ENCODE data around the gene SERPIND1. TPM values are rescaled to one million over a fixed set of nuclear protein-coding genes. Genes with fewer than 3 reads are reported as not detected.

SERPIND1 gene
- total RNA-seq, 4 donors from 2014 or later = 0.38 to 0.42 TPM; not detected in 2

DNA sequence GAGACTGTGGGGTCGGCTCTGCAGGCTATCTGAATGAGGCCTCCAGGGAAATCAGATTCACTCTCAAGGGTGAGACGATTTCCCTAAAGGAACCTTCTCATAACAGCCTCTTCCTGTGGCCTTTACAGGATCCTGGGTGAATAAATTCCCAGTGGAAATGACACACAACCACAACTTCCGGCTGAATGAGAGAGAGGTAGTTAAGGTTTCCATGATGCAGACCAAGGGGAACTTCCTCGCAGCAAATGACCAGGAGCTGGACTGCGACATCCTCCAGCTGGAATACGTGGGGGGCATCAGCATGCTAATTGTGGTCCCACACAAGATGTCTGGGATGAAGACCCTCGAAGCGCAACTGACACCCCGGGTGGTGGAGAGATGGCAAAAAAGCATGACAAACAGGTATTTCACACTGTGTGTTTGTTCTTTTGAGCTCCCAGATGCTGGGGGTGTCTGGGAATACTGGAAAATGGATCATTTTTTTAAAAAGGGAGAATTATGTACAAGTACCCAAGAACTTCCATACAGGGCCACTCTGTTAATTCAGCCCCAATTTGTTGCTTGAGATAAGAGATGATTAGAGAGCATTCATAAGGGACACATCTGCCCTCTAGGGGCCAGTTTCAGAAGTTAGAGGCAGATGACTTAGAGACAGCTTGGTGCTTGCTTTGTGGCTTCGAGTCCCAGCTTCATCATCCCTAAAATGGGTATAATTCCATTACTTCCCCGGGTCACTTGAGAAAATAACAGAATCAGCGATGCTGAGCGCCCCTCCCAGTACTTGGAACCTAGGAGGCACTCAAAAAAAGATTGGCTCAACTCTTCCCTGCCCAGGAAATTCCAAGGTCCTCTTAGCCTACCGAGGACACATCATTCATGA is 10.2 kb downstream of the SERPIND1 start:
- no peak overlapping the region for H3K27ac ChIP-seq
- no peak for DNase-seq
- no peaks in the 10 kb centered on the region for H3K9me3 ChIP-seq
- H3K36me3 ChIP-seq = peaks cover 9 to 55% (median 15%) of the 10 kb centered on the region in 3 donors
- no peaks in the 10 kb centered on the region for H3K27me3 ChIP-seq
- intact Hi-C loops (cut with DNase I) = no loop called here
- H3K4me1 ChIP-seq = peaks cover 0 to 5% (median 0%) of the 10 kb centered on the region in 3 donors
- no peak for TF ChIP-seq POLR2A (IDR thresholded peaks at IDR 0.05)
- TF ChIP-seq, protein P1, sequence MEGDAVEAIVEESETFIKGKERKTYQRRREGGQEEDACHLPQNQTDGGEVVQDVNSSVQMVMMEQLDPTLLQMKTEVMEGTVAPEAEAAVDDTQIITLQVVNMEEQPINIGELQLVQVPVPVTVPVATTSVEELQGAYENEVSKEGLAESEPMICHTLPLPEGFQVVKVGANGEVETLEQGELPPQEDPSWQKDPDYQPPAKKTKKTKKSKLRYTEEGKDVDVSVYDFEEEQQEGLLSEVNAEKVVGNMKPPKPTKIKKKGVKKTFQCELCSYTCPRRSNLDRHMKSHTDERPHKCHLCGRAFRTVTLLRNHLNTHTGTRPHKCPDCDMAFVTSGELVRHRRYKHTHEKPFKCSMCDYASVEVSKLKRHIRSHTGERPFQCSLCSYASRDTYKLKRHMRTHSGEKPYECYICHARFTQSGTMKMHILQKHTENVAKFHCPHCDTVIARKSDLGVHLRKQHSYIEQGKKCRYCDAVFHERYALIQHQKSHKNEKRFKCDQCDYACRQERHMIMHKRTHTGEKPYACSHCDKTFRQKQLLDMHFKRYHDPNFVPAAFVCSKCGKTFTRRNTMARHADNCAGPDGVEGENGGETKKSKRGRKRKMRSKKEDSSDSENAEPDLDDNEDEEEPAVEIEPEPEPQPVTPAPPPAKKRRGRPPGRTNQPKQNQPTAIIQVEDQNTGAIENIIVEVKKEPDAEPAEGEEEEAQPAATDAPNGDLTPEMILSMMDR (IDR thresholded peaks at IDR 0.05) = peak; percentile 45 to 68 (median 59)
- no peak overlapping the region for H3K4me3 ChIP-seq
- WGBS, 2 donors = 64 to 72% methylated on average over 12 to 14 of the region's 14 CpGs

DNA sequence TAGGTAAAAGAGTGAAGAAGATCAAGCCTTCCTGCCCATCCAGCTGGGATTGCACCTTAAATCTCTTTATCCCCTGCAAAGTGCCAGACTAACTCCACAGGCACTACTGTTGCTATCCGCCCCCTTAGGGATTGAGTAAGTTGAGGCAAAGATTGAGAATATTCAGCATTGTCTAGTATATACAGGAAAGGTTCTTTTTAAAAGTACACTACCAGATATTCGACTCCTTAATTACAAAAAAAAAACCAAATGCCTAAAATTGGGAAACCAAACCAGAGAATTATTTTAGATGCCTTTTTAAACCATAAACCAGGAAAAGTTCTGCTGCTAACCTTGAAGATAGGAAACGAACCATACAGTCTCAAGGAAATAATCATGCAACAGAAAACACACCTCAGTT is 11.5 kb downstream of the SERPIND1 start:
- intact Hi-C loops (cut with DNase I) = no loop called here
- 81 to 82% methylated on average over 3 of the region's 3 CpGs for WGBS, 2 donors
- DNase-seq = no peak
- H3K27ac ChIP-seq = no peak overlapping the region
- no peak overlapping the region for H3K4me3 ChIP-seq
- no peaks in the 10 kb centered on the region for H3K9me3 ChIP-seq
- no peak for TF ChIP-seq POLR2A (IDR thresholded peaks at IDR 0.05)
- TF ChIP-seq, protein P1 (IDR thresholded peaks at IDR 0.05) = no peak
- H3K4me1 ChIP-seq = no peaks in the 10 kb centered on the region
- H3K27me3 ChIP-seq = no peaks in the 10 kb centered on the region
- peaks cover 7 to 61% (median 15%) of the 10 kb centered on the region in 3 donors for H3K36me3 ChIP-seq

DNA sequence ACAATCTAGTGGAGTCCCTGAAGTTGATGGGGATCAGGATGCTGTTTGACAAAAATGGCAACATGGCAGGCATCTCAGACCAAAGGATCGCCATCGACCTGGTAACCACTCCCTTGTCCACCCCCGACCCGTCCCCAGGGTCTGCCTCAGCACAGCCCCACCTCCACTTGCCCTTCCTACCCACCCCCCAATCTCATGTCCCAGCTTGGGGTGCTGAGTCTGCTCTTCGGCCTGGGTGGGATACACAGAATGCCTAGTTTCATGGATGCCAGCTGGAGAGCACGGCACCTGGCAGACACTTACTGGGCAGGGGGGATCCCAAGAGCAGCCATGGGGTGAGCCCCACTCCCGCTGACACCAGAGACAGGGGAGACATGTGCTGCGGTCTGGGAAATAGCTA is 12.1 kb downstream of the SERPIND1 start:
- no peaks in the 10 kb centered on the region for H3K27me3 ChIP-seq
- intact Hi-C loops (cut with DNase I) = no loop called here
- DNase-seq = no peak
- H3K4me1 ChIP-seq = no peaks in the 10 kb centered on the region
- no peak for TF ChIP-seq POLR2A (IDR thresholded peaks at IDR 0.05)
- TF ChIP-seq, protein P1 (IDR thresholded peaks at IDR 0.05) = no peak
- whole genome bisulfite sequencing, 2 donors = 88 to 91% methylated on average over 4 to 6 of the region's 8 CpGs
- H3K4me3 ChIP-seq = no peak overlapping the region
- H3K9me3 ChIP-seq = no peaks in the 10 kb centered on the region
- peaks cover 7 to 66% (median 15%) of the 10 kb centered on the region in 3 donors for H3K36me3 ChIP-seq
- no peak overlapping the region for H3K27ac ChIP-seq

DNA sequence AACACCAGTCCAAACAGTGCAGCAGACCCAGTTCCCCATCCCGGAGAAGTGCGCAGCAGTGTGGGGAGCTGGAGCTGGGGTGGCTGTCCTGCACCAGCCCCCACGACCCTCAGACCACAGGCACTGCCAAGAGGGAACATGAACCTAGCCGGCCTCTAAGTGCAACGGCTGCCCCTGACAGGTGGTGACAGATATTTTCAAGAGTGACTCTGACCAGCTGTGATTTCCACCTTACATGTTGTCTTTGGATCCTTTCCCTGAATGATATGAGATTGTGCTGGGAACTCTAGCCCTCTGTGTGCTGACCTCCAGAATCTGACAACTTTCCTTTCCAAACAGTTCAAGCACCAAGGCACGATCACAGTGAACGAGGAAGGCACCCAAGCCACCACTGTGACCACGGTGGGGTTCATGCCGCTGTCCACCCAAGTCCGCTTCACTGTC is 12.6 kb downstream of the SERPIND1 start:
- 84 to 87% methylated on average over 10 of the region's 10 CpGs for WGBS, 2 donors
- Histone ChIP-seq H3K9me3 (no peaks in the 10 kb centered on the region), H3K36me3 (peaks cover 7 to 66% (median 15%) of the 10 kb centered on the region in 3 donors), H3K4me1 (no peaks in the 10 kb centered on the region), H3K27ac (no peak overlapping the region), H3K4me3 (no peak overlapping the region), H3K27me3 (no peaks in the 10 kb centered on the region)
- no peak for DNase-seq
- TF ChIP-seq, protein P1 (IDR thresholded peaks at IDR 0.05) = no peak
- no peak for TF ChIP-seq POLR2A (IDR thresholded peaks at IDR 0.05)
- intact Hi-C loops (cut with DNase I) = no loop called here

DNA sequence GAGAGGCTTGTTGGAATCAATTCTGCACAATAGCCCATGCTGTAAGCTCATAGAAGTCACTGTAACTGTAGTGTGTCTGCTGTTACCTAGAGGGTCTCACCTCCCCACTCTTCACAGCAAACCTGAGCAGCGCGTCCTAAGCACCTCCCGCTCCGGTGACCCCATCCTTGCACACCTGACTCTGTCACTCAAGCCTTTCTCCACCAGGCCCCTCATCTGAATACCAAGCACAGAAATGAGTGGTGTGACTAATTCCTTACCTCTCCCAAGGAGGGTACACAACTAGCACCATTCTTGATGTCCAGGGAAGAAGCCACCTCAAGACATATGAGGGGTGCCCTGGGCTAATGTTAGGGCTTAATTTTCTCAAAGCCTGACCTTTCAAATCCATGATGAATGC is 13.3 kb downstream of the SERPIND1 start:
- Histone ChIP-seq H3K27me3 (no peaks in the 10 kb centered on the region), H3K36me3 (peaks cover 9 to 72% (median 15%) of the 10 kb centered on the region in 3 donors), H3K27ac (no peak overlapping the region), H3K4me1 (no peaks in the 10 kb centered on the region), H3K9me3 (no peaks in the 10 kb centered on the region), H3K4me3 (no peak overlapping the region)
- DNase-seq = no peak
- intact Hi-C loops (cut with DNase I) = no loop called here
- TF ChIP-seq POLR2A (IDR thresholded peaks at IDR 0.05) = no peak
- TF ChIP-seq, protein P1 (IDR thresholded peaks at IDR 0.05) = no peak
- WGBS, 2 donors = 95 to 98% methylated on average over 4 of the region's 4 CpGs

Data from esophagus squamous epithelium (tissue), 5 donors.